ENCODE data around the gene ZNF521. TPM values are rescaled to one million over a fixed set of nuclear protein-coding genes. Genes with fewer than 3 reads are reported as not detected.
A peak's percentile ranks its signal among the peaks of the same experiment; 100 is the strongest.

Gene ZNF521
- total RNA-seq, 1 donor from 2014 or later: 48.0 TPM

DNA sequence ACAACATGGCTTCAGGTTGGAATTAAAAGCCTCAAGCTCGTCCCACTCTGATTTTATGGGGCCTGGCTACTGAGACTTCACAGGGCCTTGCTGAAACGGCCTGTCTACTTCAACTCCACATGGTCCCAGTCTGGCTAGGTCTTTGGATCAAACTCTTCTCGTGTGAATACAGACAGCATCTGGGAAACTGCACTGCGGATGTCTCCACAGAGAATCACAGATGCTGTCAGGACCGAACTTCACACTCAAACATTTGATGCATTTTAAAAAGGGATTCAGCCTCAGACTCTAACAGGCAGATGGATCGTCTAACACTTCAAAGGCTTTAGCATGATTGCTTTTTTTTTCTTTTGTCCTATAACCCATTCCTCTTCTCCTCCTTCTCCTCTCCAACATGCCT is 198.5 kb downstream of the ZNF521 start:
- Histone ChIP-seq H3K27me3 (ENCODE audit: insufficient read depth, low read length) (no peaks in the 10 kb centered on the region), H3K9me3 (ENCODE audit: insufficient read depth, low read depth, low read length) (no peaks in the 10 kb centered on the region), H3K27ac (ENCODE audit: low read depth, low read length) (no peak overlapping the region), H3K9ac (ENCODE audit: low read length) (no peak overlapping the region), H2AFZ (ENCODE audit: low read depth, low read length) (no peak overlapping the region), H3K4me1 (ENCODE audit: insufficient read depth, low read length) (no peaks in the 10 kb centered on the region), H3K36me3 (ENCODE audit: insufficient read depth, low read length) (no peaks in the 10 kb centered on the region), H3K79me2 (ENCODE audit: insufficient read depth, low read length) (no peaks in the 10 kb centered on the region), H3K4me3 (ENCODE audit: insufficient read depth, low read depth, low read length) (no peak overlapping the region), H3K4me2 (ENCODE audit: low read length) (no peak overlapping the region), H4K20me1 (ENCODE audit: insufficient read depth, low read length) (no peaks in the 10 kb centered on the region)
- Mint-ChIP-seq H3K36me3 (ENCODE audit: low read depth, unreplicated experiment) (peaks cover 14% of the 10 kb centered on the region), H3K27ac (ENCODE audit: unreplicated experiment) (no peak overlapping the region), H3K27me3 (ENCODE audit: low read depth, unreplicated experiment) (no peaks in the 10 kb centered on the region), H3K9me3 (ENCODE audit: unreplicated experiment) (peaks cover 4% of the 10 kb centered on the region), H3K4me3 (ENCODE audit: unreplicated experiment) (no peak overlapping the region), H3K4me1 (ENCODE audit: low read depth, unreplicated experiment) (no peaks in the 10 kb centered on the region)
- no peak for FAIRE-seq
- TF ChIP-seq EZH2 (IDR thresholded peaks at IDR 0.05; ENCODE audit: insufficient read depth, low read length): no peak
- TF ChIP-seq, protein P1, sequence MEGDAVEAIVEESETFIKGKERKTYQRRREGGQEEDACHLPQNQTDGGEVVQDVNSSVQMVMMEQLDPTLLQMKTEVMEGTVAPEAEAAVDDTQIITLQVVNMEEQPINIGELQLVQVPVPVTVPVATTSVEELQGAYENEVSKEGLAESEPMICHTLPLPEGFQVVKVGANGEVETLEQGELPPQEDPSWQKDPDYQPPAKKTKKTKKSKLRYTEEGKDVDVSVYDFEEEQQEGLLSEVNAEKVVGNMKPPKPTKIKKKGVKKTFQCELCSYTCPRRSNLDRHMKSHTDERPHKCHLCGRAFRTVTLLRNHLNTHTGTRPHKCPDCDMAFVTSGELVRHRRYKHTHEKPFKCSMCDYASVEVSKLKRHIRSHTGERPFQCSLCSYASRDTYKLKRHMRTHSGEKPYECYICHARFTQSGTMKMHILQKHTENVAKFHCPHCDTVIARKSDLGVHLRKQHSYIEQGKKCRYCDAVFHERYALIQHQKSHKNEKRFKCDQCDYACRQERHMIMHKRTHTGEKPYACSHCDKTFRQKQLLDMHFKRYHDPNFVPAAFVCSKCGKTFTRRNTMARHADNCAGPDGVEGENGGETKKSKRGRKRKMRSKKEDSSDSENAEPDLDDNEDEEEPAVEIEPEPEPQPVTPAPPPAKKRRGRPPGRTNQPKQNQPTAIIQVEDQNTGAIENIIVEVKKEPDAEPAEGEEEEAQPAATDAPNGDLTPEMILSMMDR (IDR thresholded peaks at IDR 0.05; ENCODE audit: insufficient read depth, low read depth, low read length): no peak
- no peak for DNase-seq (ENCODE audit: low read depth)

DNA sequence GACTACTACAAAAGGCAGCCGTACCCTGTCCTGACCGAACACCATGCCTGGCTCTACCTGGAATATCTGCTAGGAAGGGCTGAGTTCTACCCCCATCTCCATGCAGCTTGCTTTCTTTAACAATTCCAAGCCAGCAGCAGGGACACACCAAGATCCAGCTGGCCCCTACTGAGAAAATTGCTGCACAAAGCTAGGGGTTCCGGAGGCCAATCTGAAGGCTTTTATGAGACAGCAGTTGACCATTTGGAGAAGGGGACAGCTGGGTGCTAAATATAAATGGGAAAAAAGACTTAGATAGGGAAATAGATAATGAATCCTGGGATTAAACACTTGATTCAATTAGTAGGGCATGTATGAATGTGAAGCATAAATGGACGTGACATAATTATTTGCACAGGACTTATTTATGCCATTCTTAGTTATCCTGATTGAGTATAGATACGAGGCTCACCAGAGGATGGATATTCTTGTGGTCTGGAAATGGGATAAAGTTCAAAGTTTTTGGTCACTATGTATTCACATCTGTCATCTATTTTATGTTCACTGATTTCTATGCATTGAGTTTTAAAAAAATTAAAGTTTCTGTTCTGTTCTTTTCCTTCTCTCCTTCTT is 204.0 kb downstream of the ZNF521 start:
- no peak overlapping the region for H2AFZ ChIP-seq (ENCODE audit: low read depth, low read length)
- FAIRE-seq: no peak
- no peak for TF ChIP-seq EZH2 (IDR thresholded peaks at IDR 0.05; ENCODE audit: insufficient read depth, low read length)
- TF ChIP-seq, protein P1 (IDR thresholded peaks at IDR 0.05; ENCODE audit: insufficient read depth, low read depth, low read length): no peak
- no peaks in the 10 kb centered on the region for H3K36me3 ChIP-seq (ENCODE audit: insufficient read depth, low read length)
- H3K4me3 Mint-ChIP-seq (ENCODE audit: unreplicated experiment): no peak overlapping the region
- H3K27me3 Mint-ChIP-seq (ENCODE audit: low read depth, unreplicated experiment): no peaks in the 10 kb centered on the region
- no peak overlapping the region for H3K9ac ChIP-seq (ENCODE audit: low read length)
- H3K27ac ChIP-seq (ENCODE audit: low read depth, low read length): no peak overlapping the region
- H4K20me1 ChIP-seq (ENCODE audit: insufficient read depth, low read length): no peaks in the 10 kb centered on the region
- H3K27ac Mint-ChIP-seq (ENCODE audit: unreplicated experiment): no peak overlapping the region
- H3K4me1 ChIP-seq (ENCODE audit: insufficient read depth, low read length): peaks cover 5% of the 10 kb centered on the region
- H3K9me3 ChIP-seq (ENCODE audit: insufficient read depth, low read depth, low read length): no peaks in the 10 kb centered on the region
- no peaks in the 10 kb centered on the region for H3K27me3 ChIP-seq (ENCODE audit: insufficient read depth, low read length)
- no peaks in the 10 kb centered on the region for H3K79me2 ChIP-seq (ENCODE audit: insufficient read depth, low read length)
- H3K36me3 Mint-ChIP-seq (ENCODE audit: low read depth, unreplicated experiment): peaks cover 7% of the 10 kb centered on the region
- no peak overlapping the region for H3K4me2 ChIP-seq (ENCODE audit: low read length)
- H3K4me3 ChIP-seq (ENCODE audit: insufficient read depth, low read depth, low read length): no peak overlapping the region
- no peak for DNase-seq (ENCODE audit: low read depth)
- H3K9me3 Mint-ChIP-seq (ENCODE audit: unreplicated experiment): peaks cover 1% of the 10 kb centered on the region
- H3K4me1 Mint-ChIP-seq (ENCODE audit: low read depth, unreplicated experiment): peaks cover 22% of the 10 kb centered on the region

DNA sequence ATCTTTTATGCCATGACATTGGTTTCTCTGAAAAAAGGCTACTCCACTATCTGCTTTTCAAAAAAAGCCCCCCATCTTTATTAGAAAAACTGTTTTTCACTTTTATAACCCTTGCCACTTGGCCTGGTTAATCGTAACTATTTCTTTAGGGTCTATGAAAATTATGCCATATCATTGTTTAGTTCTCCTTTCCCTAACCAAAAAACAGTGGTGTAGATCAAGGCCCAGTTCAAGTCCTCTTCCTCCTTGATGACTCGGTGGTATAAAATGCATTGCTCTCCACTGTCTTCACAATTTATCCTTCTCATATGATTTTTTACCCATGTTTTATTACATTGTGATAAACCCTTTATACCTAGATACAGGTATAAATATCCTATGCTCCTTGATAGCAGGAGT is 205.5 kb downstream of the ZNF521 start:
- no peak for TF ChIP-seq EZH2 (IDR thresholded peaks at IDR 0.05; ENCODE audit: insufficient read depth, low read length)
- Mint-ChIP-seq H3K27me3 (ENCODE audit: low read depth, unreplicated experiment) (no peaks in the 10 kb centered on the region), H3K9me3 (ENCODE audit: unreplicated experiment) (peaks cover 1% of the 10 kb centered on the region), H3K4me1 (ENCODE audit: low read depth, unreplicated experiment) (peaks cover 22% of the 10 kb centered on the region), H3K36me3 (ENCODE audit: low read depth, unreplicated experiment) (no peaks in the 10 kb centered on the region), H3K27ac (ENCODE audit: unreplicated experiment) (no peak overlapping the region), H3K4me3 (ENCODE audit: unreplicated experiment) (no peak overlapping the region)
- H3K9me3 ChIP-seq (ENCODE audit: insufficient read depth, low read depth, low read length): no peaks in the 10 kb centered on the region
- no peaks in the 10 kb centered on the region for H4K20me1 ChIP-seq (ENCODE audit: insufficient read depth, low read length)
- H3K4me2 ChIP-seq (ENCODE audit: low read length): no peak overlapping the region
- DNase-seq (ENCODE audit: low read depth) (peak; percentile 4), FAIRE-seq (no peak)
- no peak overlapping the region for H3K9ac ChIP-seq (ENCODE audit: low read length)
- no peaks in the 10 kb centered on the region for H3K79me2 ChIP-seq (ENCODE audit: insufficient read depth, low read length)
- H3K4me1 ChIP-seq (ENCODE audit: insufficient read depth, low read length): peaks cover 5% of the 10 kb centered on the region
- no peak overlapping the region for H3K27ac ChIP-seq (ENCODE audit: low read depth, low read length)
- H2AFZ ChIP-seq (ENCODE audit: low read depth, low read length): no peak overlapping the region
- H3K27me3 ChIP-seq (ENCODE audit: insufficient read depth, low read length): no peaks in the 10 kb centered on the region
- no peaks in the 10 kb centered on the region for H3K36me3 ChIP-seq (ENCODE audit: insufficient read depth, low read length)
- H3K4me3 ChIP-seq (ENCODE audit: insufficient read depth, low read depth, low read length): no peak overlapping the region
